ENCODE results near the gene GLRA3. TPM values are rescaled to one million over a fixed set of nuclear protein-coding genes. Genes with fewer than 3 reads are reported as not detected.

The GLRA3 gene
- total and polyA plus RNA-seq, 11 donors = 0.02 TPM; not detected in 10

DNA sequence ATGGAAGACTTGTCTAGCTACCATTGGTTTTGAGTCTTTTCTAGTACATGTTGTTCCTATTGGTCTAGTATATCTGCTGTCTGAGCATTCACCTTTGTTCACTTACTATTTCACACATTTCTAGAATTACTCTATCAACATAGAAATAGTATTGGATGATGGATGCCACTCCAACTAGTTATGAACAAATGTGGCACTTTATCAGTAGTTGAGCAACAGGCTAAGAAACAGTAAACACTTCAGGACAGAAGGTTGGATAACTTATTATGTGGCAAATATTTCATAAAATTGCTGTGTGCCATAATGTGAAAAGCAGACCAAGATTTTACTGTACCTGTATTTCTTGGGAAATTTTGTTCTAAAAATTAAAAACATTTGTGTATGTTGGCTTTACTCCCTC, 42.4 kb upstream of the GLRA3 start:
- no peak for DNase-seq
- TF ChIP-seq CTCF (IDR thresholded peaks at IDR 0.05) (no peak), POLR2A (IDR thresholded peaks at IDR 0.05) (no peak)
- H3K27me3 ChIP-seq = no peaks in the 10 kb centered on the region
- no peak overlapping the region for H3K27ac ChIP-seq
- intact Hi-C loops (cut with DNase I) = loop anchor here in 1 of 10 donors (10.0 kb wide), 1 partner anchor 663 kb away; no protein-coding TSS in a partner anchor
- no peaks in the 10 kb centered on the region for H3K4me1 ChIP-seq
- no peak overlapping the region for H3K4me3 ChIP-seq
- no peaks in the 10 kb centered on the region for H3K9me3 ChIP-seq
- no peaks in the 10 kb centered on the region for H3K36me3 ChIP-seq
- no peak for ATAC-seq

GRCh38 chr4:174870311-174870710, 41.3 kb upstream of the GLRA3 start:
- no peaks in the 10 kb centered on the region for H3K4me1 ChIP-seq
- DNase-seq = no peak
- H3K9me3 ChIP-seq = no peaks in the 10 kb centered on the region
- no peak for TF ChIP-seq CTCF (IDR thresholded peaks at IDR 0.05)
- TF ChIP-seq POLR2A (IDR thresholded peaks at IDR 0.05) = no peak
- intact Hi-C loops (cut with DNase I) = loop anchor here in 1 of 10 donors (10.0 kb wide), 1 partner anchor 664 kb away; no protein-coding TSS in a partner anchor
- 11 to 33% (median 16%) methylated on average over 2 of the region's 2 CpGs for WGBS, 4 donors
- no peak for ATAC-seq
- H3K36me3 ChIP-seq = no peaks in the 10 kb centered on the region
- no peak overlapping the region for H3K27ac ChIP-seq
- H3K4me3 ChIP-seq = no peak overlapping the region
- H3K27me3 ChIP-seq = no peaks in the 10 kb centered on the region

- no peaks in the 10 kb centered on the region for H3K36me3 ChIP-seq
- 46 to 86% (median 64%) methylated on average over 3 of the region's 3 CpGs for WGBS, 4 donors
- intact Hi-C loops (cut with DNase I) = no loop called here
- no peaks in the 10 kb centered on the region for H3K9me3 ChIP-seq
- no peak overlapping the region for H3K27ac ChIP-seq
- TF ChIP-seq POLR2A (IDR thresholded peaks at IDR 0.05) (no peak), CTCF (IDR thresholded peaks at IDR 0.05) (no peak)
- ATAC-seq (no peak), DNase-seq (no peak)
- H3K27me3 ChIP-seq = no peaks in the 10 kb centered on the region
- no peak overlapping the region for H3K4me3 ChIP-seq
- H3K4me1 ChIP-seq = no peaks in the 10 kb centered on the region
These were observed 40.3 kb upstream of the GLRA3 start for GRCh38 chr4:174869339-174869738.

DNA sequence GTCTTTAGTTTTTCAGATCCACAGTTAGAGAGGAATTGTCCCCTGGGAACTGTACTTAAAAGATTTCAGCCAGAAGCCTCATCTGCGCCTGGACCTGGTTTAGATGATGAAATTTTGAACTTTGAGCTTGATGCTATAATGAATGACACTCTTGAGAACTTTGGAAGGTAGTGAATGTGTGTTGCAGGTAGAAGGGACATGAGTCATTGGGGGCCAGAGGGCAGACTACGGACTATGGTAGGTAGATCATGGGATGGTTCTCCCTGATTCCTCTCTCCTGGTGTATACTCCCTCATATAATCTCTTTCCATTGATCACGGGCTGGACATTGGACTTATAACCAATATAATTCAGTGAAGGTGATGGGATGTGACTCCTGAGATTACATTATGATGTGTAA, 38.9 kb upstream of the GLRA3 start:
- Histone ChIP-seq H3K4me3 (no peak overlapping the region), H3K9me3 (no peaks in the 10 kb centered on the region), H3K27ac (no peak overlapping the region), H3K4me1 (no peaks in the 10 kb centered on the region), H3K36me3 (no peaks in the 10 kb centered on the region), H3K27me3 (no peaks in the 10 kb centered on the region)
- DNase-seq (no peak), ATAC-seq (no peak)
- TF ChIP-seq CTCF (IDR thresholded peaks at IDR 0.05) (no peak), POLR2A (IDR thresholded peaks at IDR 0.05) (no peak)
- WGBS, 4 donors = 59 to 71% (median 62%) methylated on average over 3 of the region's 3 CpGs
- intact Hi-C loops (cut with DNase I) = no loop called here
